Measurements from ENCODE around the gene ARHGEF2.
A peak's percentile ranks its signal among the peaks of the same experiment; 100 is the strongest.
"Not testable (repeated sequence)": the region's sequence is repeated elsewhere in the genome, so short reads cannot be mapped to it uniquely, and the experiment has no call there.

ARHGEF2 gene

DNA sequence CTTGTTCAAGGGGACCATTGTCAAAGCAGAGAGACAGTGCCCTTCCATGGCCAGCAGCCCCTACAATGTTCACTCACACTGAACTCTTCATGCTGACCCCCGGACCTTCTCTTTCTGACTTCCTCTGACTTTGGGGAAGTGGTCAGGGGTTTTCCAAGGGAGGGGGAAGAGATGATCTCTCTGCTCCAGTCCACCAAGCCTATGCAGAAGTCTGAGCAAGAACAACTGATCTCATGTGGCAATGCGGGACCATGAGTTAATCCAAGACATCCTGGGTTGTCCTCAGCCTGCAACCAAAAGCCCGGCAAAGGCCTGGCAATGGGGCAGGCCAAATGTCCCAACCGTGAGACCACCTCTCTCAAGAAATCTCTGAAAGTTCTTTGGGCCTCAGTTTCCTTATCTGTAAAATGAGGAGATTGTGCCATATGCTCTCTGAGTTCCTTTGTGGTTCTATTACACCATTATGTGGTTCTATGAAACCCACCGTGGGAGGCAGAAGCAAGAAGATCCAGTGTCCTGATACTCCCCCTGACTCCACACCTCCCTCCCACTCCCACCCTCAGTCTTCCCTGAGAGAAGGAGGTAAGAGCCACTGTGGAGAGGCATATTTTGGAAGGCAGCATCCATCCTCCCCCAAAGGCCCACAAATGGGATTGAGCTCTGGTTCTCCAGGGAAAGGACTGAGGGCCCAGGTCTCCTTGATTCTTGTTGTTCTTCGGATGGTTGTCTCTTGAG, 11.8 kb upstream of the ARHGEF2 start:
- no peak for DNase-seq (ENCODE audit: low spot score)

GRCh38 chr1:155989242-155990004, 11.1 kb upstream of the ARHGEF2 start:
- DNase-seq (ENCODE audit: low spot score): peak; percentile 78

DNA sequence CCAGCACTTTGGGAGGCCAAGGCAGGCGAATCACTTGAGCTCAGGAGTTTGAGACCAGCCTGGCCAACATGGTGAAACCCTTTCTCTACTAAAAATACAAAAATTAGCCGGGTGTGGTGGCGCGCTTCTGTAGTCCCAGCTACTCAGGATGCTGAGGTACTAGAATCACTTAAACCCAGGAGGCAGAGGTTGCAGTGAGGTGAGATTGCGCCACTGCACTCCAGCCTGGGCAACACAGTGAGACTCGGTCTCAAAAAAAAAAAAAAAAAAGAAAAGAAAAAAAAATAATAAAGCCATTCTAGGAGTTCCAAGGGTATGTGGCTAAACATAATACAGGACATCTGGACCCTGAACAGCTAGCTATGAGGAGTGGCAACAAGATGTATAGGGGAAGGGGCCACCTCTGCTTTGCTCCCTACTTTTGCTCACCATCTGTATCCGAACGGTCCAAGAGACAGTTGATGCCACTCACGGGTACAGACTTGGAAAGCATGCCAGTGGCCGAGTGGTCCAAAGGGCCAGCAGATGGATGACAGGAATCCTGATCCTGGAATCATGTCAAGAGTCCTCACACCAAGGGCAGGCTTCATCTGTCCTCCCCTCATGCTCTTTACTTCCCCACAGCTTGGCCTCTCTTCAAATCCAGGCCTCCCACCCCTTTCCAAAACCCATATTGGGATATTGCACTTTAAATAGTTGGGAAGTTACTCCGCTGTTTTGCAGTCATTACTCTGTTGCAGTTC, 6.7 kb upstream of the ARHGEF2 start:
- not testable (repeated sequence) for DNase-seq (ENCODE audit: low spot score)

DNA sequence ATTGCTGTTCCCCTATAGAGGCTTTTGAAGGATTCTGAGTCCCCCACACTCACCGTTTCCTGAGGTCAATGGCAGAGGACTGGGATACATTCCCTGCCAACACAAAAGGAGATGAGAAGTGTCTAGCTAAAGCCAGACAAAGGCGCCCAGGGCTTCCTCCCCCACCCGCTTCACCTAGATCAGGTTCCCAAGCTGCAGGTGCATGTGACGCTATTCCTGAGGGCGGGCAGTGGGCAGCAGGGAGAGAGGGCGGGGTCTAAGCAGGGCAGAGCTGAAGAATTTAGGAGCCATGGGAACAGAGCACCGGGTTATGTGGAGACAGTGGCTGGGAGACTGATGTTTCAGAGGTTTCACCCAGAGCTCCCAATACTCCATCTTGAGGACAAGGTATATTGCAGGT, 6.0 kb upstream of the ARHGEF2 start:
- no peak for DNase-seq (ENCODE audit: low spot score)

- DNase-seq (ENCODE audit: low spot score): peak; percentile 89
These were observed 5.1 kb upstream of the ARHGEF2 start for GRCh38 chr1:155983191-155984024.

GRCh38 chr1:155982106-155982505, 3.8 kb upstream of the ARHGEF2 start:
- DNase-seq (ENCODE audit: low spot score): no peak

DNA sequence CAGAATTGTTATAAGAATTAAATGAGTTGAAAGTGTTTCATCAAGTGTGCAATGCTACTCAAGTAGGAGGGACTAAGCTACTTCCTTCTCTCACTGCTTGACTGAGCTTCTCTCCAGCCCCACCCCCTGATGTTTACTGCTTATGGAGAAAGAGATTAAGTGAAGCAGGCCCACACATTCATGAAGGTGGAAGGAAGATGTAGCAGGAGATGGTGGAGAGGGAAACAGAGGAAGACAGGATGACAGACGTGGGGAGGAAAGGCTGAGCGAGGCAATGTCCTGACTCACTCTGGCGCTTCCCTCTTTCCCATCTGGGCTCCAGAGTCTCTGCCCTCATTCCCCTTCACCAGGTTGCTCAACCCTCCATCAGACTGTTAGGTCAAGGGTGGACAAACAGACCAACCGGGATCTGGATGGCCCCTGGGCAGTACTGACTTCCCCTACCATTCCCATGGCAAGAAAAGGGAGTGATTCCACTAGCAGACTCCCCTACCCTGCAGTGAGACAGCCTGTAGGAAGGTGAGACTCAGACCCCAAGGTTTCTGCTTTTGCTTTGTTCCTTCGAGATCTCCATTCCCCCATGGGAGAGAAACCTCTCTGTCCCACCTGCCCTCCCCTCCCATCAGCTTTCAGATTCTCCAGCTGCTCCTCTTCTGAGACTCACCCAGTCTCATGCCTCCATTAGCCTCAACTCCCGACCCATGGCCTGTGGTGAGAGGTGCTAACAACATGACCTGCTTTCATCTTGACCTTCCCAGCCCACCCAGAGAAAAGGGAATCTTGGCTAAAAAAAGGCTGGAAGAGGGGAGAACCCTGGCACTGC, 3.1 kb upstream of the ARHGEF2 start:
- peak; percentile 72 for DNase-seq (ENCODE audit: low spot score)

- no peak for DNase-seq (ENCODE audit: low spot score)
These were observed 1.4 kb upstream of the ARHGEF2 start for GRCh38 chr1:155979597-155980343.

GRCh38 chr1:155978973-155979429, 654 bp upstream of the ARHGEF2 start:
- DNase-seq (ENCODE audit: low spot score): no peak

GRCh38 chr1:155977690-155978324, 540 bp downstream of the ARHGEF2 start:
- no peak for DNase-seq (ENCODE audit: low spot score)

DNA sequence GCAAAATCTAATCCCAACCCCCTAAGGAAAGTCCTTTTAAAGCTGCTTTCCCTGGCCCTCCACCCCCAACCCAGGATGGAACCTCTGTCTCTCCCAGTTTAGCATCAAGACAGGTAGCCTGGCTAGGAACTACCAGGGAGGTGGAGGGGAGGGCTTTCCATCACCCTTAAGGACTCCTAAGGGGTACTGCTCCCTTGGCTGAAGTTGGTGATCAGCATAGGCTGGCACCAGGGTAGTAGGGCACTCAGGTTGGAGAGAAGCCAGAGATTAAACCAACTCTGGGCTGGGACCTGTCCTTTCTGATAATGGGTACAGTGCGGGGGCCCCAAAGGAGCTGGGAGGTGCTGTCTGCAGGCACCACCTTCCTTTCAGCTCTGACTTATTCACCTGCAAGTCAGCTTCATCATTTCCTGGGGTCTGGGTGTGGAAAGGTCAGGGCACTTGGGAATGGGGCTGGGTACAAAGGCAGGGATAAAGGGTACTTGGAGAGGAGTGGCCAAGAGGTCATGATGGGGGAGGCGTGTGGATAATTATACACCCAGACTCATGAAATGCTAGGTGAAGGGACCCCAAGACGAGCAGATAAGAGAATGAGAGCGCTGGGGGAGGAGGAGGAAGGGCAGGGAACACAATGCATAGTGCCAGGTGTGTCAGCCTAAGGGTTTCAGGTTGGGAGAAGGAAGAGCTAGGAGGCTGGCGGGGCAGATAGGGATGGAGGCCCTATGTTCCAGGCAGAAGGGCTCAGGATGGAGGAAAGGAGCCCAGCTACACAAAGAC, 1.2 kb downstream of the ARHGEF2 start:
- DNase-seq (ENCODE audit: low spot score): no peak

GRCh38 chr1:155976062-155976912, 2.1 kb downstream of the ARHGEF2 start:
- peak; percentile 68 for DNase-seq (ENCODE audit: low spot score)

GRCh38 chr1:155975375-155976061, 2.8 kb downstream of the ARHGEF2 start:
- no peak for DNase-seq (ENCODE audit: low spot score)

- no peak for DNase-seq (ENCODE audit: low spot score)
These were observed 3.9 kb downstream of the ARHGEF2 start for GRCh38 chr1:155974208-155975115.

- DNase-seq (ENCODE audit: low spot score): no peak
These were observed 4.6 kb downstream of the ARHGEF2 start for GRCh38 chr1:155973723-155974122.

Measured in AG08395 (cell line).